ENCODE data around the gene NOD2. TPM values are rescaled to one million over a fixed set of nuclear protein-coding genes. Genes with fewer than 3 reads are reported as not detected.

NOD2 gene
- total RNA-seq, 1 experiment from 2014 or later, result 0.02 TPM

- no peak for DNase-seq (ENCODE audit: extremely low read depth, low read depth)
Observed at GRCh38 chr16:50774405-50774804, 81.0 kb downstream of the NOD2 start.

GRCh38 chr16:50774960-50775359 lies 81.6 kb downstream of the NOD2 start:
- DNase-seq (ENCODE audit: extremely low read depth, low read depth), result no peak

- no peak for DNase-seq (ENCODE audit: extremely low read depth, low read depth)
Observed at GRCh38 chr16:50776037-50776436, 82.6 kb downstream of the NOD2 start.

GRCh38 chr16:50778284-50779163 lies 85.1 kb downstream of the NOD2 start:
- DNase-seq (ENCODE audit: extremely low read depth, low read depth), result no peak

GRCh38 chr16:50781043-50781442 lies 87.6 kb downstream of the NOD2 start:
- DNase-seq (ENCODE audit: extremely low read depth, low read depth), result no peak

GRCh38 chr16:50781518-50781917 lies 88.1 kb downstream of the NOD2 start:
- DNase-seq (ENCODE audit: extremely low read depth, low read depth), result no peak

Small RNA genes within 50 kb of the gene (small RNA-seq; reads per million reads assigned to genes)
- gene MIR3181, result 0.02 to 0.06 reads per million in 2 experiments

Other genes with a start within 250 kb of the NOD2 start
- gene NKD1, start 145.2 kb upstream of the NOD2 start, total RNA-seq (2014; rRNA removed; shearing (Covaris generic)), result 0.05 and 0.12 TPM in 2 replicates
- not detected in 2 replicates for gene SNX20, start 12.3 kb upstream of the NOD2 start, total RNA-seq (2014; rRNA removed; shearing (Covaris generic))
- gene CYLD, start 48.5 kb downstream of the NOD2 start, total RNA-seq (2014; rRNA removed; shearing (Covaris generic)), result 9.5 and 12.0 TPM in 2 replicates